COLO829 (cell line): ENCODE measurements around the gene RGS6.
A peak's percentile ranks its signal among the peaks of the same experiment; 100 is the strongest.

Source experiments
- DNase-seq: peaks from one replicate; pipeline ENCODE4 v3.0.0; 2012; ENCODE audit warnings: low spot score

Gene RGS6

DNA sequence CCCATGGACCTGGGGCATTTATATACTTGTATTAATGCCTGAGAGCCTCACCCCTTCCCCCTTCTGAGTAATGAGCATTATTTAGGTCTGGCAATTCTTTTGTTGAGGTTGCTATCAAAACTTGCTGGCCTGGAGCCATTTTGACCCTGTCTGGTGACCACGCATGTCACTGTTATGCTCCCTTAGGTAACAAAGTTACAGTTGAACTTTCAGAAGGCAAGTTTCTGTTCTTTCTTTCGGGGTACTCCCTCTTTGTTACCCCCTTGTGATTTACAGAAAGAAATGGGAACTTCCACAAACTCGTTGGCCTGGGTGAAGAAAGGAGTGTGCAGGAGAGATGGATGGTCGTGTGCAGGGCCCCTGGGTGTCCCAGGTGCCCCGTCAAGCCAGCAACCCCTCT is 656.3 kb downstream of the RGS6 start:
- no peak for DNase-seq

- no peak for DNase-seq
Measured at GRCh38 chr14:72589652-72590051, 657.4 kb downstream of the RGS6 start.

- DNase-seq, result no peak
Measured at GRCh38 chr14:72590577-72590976, 658.3 kb downstream of the RGS6 start.

- DNase-seq, result no peak
Measured at GRCh38 chr14:72591391-72591790, 659.2 kb downstream of the RGS6 start.

- DNase-seq, result no peak
Measured at GRCh38 chr14:72594099-72594901, 662.1 kb downstream of the RGS6 start.

DNA sequence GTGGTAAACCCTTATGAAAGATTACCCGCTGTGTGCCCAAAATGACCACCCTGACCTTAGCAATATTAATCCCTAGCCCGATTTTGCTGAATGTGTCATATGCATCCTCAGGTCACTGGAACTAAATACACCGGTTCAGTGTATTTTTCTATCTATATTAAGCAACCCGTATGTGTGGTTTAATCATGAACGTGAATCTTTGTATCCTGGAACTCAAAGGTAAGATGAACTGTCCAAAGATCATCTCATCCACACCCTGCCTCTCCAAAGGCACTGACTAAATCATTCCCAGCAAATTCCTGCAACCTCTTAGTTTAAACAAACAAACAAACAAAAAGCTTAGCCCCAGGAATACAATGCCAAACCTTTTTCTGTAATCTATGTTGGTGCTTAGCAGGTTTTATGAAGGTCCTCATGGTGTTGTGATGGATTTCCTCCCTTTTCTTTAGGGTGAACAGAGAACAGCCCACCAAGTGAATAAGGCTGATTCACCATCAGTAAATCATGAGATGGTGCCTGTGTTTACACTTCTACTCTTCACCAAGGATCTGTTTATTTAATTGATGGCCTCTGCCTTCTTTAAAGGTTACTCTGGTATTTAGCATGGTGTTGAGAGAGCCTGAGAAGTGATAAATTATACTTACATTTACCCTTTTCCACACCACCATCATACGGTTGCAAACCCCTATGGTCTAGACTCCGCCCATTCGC is 663.1 kb downstream of the RGS6 start:
- no peak for DNase-seq

GRCh38 chr14:72597252-72598233 is 665.3 kb downstream of the RGS6 start:
- DNase-seq, result no peak

- DNase-seq, result no peak
Measured at GRCh38 chr14:72598306-72598705, 666.1 kb downstream of the RGS6 start.

- DNase-seq, result no peak
Measured at GRCh38 chr14:72599579-72600470, 667.6 kb downstream of the RGS6 start.

- no peak for DNase-seq
Measured at GRCh38 chr14:72600551-72601330, 668.5 kb downstream of the RGS6 start.

GRCh38 chr14:72603639-72604038 is 671.4 kb downstream of the RGS6 start:
- DNase-seq, result no peak

- no peak for DNase-seq
Measured at GRCh38 chr14:72604133-72604532, 671.9 kb downstream of the RGS6 start.

DNA sequence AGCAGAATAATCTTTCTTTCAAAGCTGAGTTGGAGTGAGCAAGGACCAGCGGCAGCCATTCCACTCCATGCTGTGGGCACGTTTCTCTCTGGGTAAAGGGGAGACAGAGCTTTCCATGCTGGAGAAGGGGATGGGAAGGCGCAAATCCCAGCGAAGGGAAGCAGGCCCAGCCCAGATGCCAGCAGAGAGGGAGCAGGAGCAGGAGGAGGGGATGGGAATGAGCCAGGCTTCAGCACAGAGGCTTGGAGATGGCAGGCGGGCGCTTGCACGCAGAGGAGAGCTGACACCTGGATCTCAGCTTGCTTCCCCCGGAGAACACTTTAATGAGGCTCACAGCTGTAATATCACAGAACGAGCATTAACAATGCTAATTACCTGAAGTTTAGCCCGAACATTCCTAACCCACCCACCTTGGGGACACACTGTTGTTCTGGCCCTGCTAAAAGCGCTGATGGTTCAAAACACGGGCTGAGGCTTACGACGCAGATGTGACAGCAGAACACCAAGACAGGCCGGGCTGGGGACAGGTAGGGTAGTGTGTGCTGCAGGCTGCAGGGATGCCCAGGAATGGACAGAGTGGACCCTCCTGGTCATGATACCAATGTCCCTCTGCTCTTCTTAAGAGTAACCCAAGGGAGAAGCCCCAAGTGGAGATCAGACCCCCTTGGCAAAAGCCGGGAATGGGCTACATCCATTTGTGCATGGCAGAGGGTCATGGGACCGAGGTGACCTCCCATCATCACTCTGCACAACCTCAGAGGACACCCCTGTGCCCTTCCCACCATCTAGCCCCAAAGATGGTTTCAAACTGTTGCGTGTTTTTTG is 673.1 kb downstream of the RGS6 start:
- no peak for DNase-seq

GRCh38 chr14:72605921-72606220 is 673.6 kb downstream of the RGS6 start:
- DNase-seq, result no peak

- DNase-seq, result no peak
Measured at GRCh38 chr14:72606879-72607278, 674.6 kb downstream of the RGS6 start.

DNA sequence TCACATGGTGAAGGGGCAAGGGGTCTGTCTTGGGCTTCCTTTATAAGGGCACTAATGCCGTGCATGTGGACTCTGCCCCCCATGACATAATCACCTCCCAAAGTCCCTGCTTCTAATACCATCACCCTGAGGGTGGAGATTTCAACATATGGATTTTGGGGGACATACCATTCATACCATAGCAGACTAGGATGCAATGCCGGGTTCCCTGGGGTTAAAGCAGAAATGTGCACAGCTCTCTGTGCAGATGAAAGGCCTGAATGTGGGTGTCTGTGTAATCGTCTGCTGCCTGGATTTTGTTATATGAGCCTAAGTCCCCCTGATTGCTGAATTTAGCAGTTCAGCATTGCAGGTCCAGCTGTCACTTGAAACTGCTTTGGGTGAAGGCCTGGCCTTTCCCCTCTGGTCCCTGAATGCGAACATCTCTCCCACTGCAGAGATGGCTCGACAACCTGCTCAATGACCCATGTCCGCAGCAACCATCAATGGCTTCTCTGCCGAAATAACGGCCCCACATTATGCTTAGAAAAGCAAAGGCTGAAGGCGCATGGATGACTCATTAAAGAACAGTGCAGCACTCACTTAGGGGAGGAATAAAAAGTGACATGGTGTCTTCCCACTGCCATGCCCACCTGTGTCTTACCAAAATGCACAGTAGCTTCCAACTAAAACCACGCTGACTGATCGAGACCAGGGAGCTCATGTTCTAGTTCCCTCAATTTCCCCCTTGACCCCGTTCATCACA is 675.3 kb downstream of the RGS6 start:
- no peak for DNase-seq

DNA sequence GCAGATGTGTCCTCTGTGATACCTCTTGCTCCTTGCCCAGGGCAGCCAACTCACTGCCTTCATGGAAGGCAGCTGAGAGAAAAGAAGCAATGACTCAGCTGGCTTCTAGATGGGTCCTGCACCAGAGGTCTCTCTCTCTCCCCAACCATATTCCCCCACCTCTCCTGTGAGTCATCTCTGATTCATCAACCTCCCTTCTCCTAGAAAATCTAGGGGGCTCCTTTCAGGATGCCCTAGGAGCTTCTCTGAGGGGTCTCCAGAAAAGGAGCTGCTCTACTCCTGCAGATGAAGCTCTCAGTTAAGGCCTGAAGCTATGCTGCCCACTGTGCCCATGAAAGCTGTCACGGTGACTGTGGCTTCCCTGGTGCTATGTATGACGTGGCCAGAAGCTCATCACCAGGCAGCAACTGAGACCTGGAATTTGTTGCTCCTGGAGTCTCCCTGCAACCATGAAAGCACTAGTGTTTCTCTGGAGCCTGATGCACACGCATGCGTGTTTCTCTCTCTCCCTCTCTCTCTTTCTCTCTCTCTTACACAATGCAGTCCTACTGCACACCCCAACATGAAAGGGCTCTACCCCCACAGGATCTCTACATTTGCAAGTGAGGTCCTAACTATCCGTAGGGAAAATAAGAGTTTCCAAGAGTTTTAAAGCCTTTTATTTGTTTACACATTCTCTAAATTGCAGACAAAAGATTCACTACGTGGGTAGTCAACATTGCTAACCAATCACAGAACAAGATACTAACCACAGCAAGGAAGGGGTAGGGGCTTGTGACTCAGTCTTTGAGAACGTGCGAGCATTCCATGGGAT is 676.4 kb downstream of the RGS6 start:
- peak; percentile 68 for DNase-seq

DNA sequence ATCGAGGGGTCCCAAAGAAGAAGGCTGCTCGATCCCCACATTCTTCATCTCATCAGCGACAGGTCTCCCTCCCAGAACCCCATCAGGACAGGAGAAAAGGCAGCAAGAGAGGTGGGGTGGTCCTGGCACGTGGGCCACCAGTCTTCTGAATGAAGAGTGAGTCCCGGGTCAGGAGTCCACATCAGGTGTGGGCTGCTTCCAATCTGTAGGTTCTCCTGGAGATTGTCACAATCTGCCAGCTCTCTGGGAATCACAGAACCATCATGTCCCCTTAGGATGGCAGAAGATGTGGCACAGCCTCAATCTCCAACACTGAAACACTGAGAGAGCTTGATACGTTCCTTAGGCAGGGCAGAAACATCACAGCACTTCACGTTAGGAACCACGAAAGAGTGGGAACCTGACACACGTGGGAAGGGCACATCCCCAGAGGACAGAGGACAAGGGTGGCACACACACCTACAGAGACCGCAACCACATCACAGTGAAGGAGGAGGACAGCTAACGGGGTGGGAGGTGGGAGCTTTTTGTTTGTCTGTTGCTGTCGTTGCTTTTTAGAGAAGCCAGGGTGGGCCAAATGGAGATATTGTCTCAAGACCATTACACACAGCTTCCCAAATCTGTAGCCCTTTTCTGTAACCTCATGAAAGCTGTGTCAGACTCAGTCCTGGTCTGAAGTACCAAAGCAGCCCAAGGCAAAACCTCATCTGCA is 677.1 kb downstream of the RGS6 start:
- DNase-seq, result no peak
